ENCODE measurements around the gene MRPL1. TPM values are rescaled to one million over a fixed set of nuclear protein-coding genes. Genes with fewer than 3 reads are reported as not detected.

MRPL1 gene
- total and polyA plus RNA-seq, 2 of the 13 experiments (the other 11 are each of a cell fraction or from before 2014, with no cell fraction given) = 23.3 to 61.5 TPM

DNA sequence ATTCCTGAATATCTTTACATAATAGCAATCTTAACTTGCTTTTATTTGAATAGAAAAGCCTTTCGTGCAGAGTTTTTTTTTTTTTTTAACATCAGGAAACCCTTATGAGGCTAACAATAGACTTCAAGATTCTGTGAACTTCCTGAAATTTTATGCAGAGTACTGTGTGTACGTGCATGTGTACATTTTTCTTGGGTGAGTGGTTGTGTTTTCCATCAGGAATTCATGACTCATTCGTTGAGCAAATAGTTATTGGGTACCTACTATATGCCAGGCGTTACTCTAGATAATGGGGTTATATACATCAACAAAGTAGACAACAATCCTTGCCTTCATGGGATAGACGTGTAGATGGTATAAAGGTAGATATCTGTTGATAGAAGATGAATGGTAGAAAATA is 59.1 kb downstream of the MRPL1 start (continued):
- TF ChIP-seq, protein P1, sequence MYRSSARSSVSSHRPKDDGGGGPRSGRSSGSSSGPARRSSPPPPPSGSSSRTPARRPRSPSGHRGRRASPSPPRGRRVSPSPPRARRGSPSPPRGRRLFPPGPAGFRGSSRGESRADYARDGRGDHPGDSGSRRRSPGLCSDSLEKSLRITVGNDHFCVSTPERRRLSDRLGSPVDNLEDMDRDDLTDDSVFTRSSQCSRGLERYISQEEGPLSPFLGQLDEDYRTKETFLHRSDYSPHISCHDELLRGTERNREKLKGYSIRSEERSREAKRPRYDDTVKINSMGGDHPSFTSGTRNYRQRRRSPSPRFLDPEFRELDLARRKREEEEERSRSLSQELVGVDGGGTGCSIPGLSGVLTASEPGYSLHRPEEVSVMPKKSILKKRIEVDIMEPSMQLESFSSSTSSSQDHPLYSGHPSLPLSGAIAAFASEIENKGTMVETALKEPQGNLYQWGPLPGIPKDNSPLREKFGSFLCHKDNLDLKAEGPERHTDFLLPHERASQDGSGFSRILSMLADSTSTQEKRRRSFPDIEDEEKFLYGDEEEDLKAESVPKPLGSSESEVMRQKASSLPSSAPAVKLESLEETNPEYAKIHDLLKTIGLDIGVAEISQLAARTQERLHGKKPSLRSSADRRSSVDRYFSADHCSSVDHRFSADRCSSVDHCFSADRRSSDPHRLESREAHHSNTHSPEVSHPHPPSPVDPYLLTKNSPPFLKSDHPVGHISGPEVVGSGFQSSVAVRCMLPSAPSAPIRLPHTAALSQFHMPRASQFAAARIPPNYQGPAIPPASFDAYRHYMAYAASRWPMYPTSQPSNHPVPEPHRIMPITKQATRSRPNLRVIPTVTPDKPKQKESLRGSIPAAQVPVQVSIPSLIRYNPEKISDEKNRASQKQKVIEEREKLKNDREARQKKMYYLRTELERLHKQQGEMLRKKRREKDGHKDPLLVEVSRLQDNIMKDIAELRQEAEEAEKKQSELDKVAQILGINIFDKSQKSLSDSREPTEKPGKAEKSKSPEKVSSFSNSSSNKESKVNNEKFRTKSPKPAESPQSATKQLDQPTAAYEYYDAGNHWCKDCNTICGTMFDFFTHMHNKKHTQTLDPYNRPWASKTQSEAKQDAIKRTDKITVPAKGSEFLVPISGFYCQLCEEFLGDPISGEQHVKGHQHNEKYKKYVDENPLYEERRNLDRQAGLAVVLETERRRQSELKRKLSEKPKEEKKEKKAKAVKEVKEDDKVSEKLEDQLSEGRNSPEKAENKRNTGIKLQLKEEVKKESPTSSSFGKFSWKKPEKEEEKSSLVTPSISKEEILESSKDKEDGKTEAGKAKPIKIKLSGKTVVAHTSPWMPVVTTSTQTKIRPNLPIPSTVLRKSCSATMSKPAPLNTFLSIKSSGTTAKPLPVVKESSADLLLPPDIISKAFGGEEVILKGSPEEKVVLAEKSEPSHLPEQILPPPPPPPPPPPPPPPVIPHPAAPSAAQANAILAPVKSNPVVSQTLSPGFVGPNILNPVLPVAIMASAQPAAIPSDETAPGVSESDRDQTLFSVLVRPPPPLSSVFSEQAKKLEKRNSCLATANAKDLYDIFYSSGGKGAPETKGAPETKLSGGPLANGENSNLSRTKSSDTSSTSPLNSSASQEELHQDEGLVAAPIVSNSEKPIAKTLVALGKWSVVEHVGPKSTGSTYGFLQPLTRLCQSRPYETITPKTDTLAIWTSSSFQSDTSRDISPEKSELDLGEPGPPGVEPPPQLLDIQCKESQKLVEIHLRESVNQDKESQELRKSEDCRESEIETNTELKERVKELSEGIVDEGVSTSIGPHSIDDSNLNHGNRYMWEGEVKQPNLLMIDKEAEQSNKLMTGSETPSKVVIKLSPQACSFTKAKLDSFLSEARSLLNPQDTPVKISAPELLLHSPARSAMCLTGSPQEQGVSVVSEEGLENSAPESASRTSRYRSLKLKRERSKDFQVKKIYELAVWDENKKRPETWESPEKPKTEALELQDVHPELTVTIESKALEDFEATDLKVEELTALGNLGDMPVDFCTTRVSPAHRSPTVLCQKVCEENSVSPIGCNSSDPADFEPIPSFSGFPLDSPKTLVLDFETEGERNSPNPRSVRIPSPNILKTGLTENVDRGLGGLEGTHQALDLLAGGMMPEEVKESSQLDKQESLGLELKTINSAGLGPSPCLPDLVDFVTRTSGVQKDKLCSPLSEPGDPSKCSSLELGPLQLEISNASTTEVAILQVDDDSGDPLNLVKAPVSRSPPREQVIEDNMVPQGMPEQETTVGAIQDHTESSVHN (CRISPR knock-in tag; IDR thresholded peaks at IDR 0.05) = no peak
- TF ChIP-seq TAF1 (CRISPR knock-in tag; IDR thresholded peaks at IDR 0.05) = no peak
- TF ChIP-seq ARNTL (CRISPR knock-in tag; IDR thresholded peaks at IDR 0.05) = no peak
- TF ChIP-seq MBD4 (IDR thresholded peaks at IDR 0.05; ENCODE audit: borderline replicate concordance, low read length) = no peak
- no peak for TF ChIP-seq RFXAP (CRISPR knock-in tag; IDR thresholded peaks at IDR 0.05; ENCODE audit: borderline replicate concordance)
- no peak for TF ChIP-seq ZNF768 (CRISPR knock-in tag; IDR thresholded peaks at IDR 0.05)
- TF ChIP-seq ASH2L (IDR thresholded peaks at IDR 0.05; ENCODE audit: insufficient read length, low read depth, low read length) = no peak
- no peak for TF ChIP-seq ZNF276 (CRISPR knock-in tag; IDR thresholded peaks at IDR 0.05; ENCODE audit: low read depth)
- TF ChIP-seq ZNF770 (CRISPR knock-in tag; IDR thresholded peaks at IDR 0.05) = no peak
- no peak for TF ChIP-seq EZH2 (conservative IDR thresholded peaks at IDR 0.05; ENCODE audit: low read depth, low read length)
- TF ChIP-seq KDM2A (CRISPR knock-in tag; IDR thresholded peaks at IDR 0.05; ENCODE audit: borderline replicate concordance, low read depth) = no peak
- TF ChIP-seq HOXA3 (CRISPR knock-in tag; IDR thresholded peaks at IDR 0.05) = no peak
- TF ChIP-seq UBTF (CRISPR knock-in tag; IDR thresholded peaks at IDR 0.05) = no peak
- TF ChIP-seq ZNF33B (CRISPR knock-in tag; IDR thresholded peaks at IDR 0.05) = no peak
- TF ChIP-seq ATRX (CRISPR knock-in tag; IDR thresholded peaks at IDR 0.05; ENCODE audit: borderline replicate concordance) = no peak
